SHP77 treated with DMSO at 0.1 percent for 48 hours (cell line): ENCODE results near the gene KMT5C.

Experiments used
- DNase-seq: peaks from one replicate; lab custom pipeline; 2025; lab: John Stamatoyannopoulos, UW

KMT5C gene

DNA sequence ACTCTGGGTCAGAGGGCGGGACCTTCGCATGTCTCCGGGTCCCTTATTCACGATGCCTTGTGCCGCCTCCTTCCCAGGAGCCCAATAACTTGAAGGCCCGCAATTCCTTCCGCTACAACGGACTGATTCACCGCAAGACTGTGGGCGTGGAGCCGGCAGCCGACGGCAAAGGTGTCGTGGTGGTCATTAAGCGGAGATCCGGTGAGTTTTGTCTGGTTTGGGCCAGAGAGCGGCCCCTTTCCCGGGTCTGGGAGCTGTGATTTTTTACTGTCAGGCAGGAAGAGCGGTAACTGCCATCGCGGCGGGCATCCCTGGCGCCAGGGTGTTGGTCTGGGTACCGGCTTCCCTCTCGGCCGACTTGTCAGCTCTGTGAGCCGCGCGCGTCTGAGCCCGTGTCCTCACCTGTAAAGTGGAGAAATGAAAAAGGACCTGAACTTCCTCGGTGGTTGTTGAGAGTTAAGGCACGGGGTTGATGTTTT lies 46.9 kb downstream of the KMT5C start:
- no peak for DNase-seq

DNA sequence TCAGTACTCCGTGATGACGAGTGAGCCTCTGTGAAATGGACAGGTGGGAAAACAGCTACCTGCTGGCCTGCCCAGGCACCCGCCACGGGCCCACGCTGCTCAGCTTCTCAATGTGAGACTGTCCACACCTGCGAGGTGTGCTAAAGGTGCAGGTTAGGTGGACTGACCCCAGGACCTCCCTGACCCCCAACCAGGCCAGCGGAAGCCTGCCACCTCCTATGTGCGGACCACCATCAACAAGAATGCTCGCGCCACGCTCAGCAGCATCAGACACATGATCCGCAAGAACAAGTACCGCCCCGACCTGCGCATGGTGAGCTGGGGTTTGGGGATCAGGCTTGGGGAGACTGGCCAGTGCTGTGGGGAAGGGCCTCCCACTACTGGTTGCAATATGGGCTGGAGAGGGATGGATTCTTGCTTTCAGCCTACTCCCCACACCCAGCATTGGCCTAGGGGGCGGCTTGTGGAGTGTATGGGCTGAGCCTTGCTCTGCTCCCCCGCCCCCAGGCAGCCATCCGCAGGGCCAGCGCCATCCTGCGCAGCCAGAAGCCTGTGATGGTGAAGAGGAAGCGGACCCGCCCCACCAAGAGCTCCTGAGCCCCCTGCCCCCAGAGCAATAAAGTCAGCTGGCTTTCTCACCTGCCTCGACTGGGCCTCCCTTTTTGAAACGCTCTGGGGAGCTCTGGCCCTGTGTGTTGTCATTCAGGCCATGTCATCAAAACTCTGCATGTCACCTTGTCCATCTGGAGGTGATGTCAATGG lies 48.2 kb downstream of the KMT5C start:
- DNase-seq, result no peak

DNA sequence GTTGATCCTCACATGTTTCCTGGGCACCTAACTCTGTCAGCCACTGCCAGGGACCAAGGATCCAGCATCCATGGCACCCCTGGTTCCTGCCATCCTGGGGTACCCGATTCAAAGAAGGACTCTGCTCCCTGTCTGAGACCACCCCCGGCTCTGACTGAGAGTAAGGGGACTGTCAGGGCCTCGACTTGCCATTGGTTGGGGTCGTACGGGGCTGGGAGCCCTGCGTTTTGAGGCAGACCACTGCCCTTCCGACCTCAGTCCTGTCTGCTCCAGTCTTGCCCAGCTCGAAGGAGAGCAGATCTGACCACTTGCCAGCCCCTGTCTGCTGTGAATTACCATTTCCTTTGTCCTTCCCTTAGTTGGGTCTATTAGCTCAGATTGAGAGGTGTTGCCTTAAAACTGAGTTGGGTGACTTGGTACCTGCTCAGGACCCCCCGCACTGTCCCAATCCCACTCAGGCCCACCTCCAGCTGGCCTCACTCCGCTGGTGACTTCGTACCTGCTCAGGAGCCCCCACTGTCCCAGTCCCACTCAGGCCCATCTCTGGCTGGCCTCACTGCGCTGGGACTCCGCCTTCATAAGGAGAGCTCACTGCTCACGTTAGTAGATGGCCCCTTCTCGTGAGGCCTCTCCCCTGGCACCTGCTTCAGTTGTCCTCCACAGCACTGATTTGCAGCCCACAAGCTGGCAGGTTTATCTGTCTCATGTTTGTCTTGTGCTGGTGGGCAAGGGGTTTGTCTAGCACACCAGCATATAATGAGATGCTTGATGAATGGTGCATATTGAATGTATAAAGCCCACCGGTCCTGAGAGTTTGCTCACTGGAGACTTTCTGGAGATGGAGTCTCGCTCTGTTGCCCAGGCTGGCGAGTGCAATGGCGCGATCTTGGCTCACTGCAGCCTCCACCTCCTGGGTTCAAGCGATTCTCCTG lies 50.0 kb downstream of the KMT5C start:
- no peak for DNase-seq

DNA sequence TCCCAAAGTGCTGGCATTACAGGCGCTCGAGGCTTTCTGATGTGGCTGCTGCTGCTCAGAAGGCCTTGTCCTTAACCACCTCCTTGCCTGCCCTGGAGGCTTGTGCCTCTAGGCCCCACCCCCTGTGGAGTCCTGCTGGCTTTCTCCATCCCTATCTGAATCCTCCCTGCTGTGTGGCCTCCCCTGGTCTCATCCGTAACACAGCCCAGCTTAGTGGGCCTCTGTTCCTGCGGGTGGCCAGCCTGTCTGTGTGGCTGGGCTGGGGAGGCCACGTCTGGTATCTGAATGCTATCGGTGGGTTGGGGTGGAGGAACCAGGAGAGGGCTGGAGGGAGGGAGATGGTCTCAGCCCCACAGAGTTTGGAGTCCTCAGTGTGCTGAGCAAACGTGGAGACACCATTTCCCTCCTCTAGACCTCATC lies 50.8 kb downstream of the KMT5C start:
- no peak for DNase-seq

DNA sequence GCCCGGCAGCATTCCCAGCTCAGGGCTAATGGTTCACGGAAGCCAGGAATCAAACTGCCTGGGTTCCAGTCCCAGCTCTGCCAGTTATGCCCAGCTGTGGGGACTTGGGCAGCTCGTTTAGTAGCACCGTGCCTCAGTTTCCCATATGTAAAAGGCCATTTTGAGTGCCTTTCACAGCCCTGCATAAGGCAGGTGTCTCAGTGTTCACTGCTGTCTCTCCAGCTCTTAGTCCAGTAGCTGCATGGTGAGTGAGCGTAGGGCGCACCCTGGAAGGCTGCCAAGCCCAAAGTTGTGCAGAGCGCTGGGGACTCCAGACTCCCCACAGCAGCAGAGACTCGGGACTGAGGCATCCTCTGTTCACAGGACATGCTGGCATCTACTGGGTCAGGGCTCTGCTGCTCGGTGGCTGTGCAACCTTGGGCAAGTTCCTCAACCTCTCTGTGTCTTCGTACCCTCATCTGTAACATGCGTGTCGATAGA lies 51.6 kb downstream of the KMT5C start:
- no peak for DNase-seq

DNA sequence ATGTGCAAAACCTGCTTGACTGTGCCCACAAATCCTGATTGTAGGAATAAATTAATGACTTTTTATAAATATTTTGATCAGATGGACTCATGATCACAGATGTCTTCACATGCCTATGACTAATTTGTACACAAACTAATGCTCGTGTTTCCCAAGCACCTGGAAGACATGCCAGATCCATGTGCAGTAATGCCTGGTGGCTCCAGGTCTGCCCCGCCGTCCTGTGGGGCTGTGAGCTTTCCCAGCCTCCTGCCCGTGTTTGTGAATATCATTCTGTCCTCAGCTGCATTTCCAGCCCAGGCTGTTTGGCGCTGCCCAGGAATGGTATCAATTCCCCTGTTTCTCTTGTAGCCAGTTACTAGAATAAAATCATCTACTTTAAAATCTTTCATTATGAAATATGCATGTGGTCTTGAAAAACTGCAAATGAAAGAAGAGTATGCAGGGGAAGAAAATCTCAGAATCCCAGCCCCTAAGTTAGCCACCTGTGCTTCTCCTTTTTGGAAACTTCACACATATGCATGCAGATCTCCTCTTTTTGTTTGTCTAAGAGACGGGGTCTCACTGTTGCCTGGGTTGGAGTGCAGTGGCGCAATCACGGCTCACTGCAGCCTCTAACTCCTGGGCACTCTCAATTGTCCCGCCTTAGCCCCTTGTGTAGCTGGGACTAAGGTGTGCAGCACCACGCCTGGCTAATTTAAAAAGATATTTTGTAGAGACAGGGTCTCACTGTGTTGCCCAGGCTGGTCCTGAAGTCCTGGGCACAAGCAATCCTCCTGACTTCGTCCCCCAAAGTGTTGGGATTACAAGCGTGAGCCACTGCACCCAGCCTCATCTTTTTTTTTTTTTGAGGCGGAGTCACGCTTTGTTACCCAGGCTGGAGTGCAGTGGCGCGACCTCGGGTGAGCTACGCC lies 52.3 kb downstream of the KMT5C start:
- DNase-seq, result no peak

DNA sequence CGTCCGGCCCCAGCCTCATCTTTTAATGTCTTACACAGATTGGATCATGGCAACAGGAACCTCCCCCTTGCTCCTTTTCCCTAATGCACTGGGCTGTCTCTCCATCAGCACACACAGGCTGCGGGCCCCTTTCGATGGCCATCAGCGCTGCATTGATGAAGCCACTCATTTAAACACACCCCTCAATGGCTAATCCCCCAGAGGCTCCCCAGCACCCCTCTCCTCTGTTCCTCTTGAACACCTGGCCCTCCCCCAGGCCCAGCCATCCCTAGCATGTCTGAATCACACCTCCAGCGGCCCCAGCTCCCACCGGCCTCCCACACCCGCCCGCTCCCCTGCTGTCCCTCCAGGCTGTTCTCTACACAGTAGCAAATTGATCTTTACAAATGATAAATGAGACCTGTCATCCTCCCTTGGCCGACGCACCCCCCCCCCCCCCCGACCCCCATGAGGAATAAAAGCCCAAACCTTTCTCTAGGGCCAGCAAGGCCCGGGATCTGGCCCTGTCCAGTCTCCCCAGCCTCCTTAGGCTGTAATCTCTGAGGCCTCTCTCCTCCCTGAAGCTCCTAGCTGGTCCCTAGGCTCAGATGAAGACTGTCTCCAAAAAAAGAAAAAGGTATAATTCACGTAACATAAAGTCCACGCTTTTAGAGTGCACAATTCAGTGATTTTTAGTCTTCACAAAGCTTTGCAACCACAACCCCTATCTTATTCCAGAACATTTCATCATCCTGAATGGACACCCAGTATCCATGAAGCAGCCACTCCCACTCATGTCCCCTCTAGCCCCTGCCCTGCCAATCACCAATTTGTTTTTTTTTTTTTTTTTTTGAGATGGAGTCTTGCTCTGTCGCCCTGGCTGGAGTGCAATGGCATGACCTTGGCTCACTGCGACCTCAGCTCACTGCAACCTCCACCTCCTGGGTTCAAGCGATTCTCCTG lies 53.4 kb downstream of the KMT5C start:
- DNase-seq, result no peak
